Cortex of kidney (tissue), 1 donor: ENCODE data around the gene NKD2.
"Not testable (repeated sequence)": the region's sequence is repeated elsewhere in the genome, so short reads cannot be mapped to it uniquely, and the experiment has no call there.

Experiments
- DNase-seq: peaks from one replicate; lab custom pipeline; 2025; lab: John Stamatoyannopoulos, UW

The NKD2 gene

GRCh38 chr5:1057485-1058082, 49.0 kb downstream of the NKD2 start:
- DNase-seq: no peak

GRCh38 chr5:1058083-1058945, 49.7 kb downstream of the NKD2 start:
- no peak for DNase-seq

DNA sequence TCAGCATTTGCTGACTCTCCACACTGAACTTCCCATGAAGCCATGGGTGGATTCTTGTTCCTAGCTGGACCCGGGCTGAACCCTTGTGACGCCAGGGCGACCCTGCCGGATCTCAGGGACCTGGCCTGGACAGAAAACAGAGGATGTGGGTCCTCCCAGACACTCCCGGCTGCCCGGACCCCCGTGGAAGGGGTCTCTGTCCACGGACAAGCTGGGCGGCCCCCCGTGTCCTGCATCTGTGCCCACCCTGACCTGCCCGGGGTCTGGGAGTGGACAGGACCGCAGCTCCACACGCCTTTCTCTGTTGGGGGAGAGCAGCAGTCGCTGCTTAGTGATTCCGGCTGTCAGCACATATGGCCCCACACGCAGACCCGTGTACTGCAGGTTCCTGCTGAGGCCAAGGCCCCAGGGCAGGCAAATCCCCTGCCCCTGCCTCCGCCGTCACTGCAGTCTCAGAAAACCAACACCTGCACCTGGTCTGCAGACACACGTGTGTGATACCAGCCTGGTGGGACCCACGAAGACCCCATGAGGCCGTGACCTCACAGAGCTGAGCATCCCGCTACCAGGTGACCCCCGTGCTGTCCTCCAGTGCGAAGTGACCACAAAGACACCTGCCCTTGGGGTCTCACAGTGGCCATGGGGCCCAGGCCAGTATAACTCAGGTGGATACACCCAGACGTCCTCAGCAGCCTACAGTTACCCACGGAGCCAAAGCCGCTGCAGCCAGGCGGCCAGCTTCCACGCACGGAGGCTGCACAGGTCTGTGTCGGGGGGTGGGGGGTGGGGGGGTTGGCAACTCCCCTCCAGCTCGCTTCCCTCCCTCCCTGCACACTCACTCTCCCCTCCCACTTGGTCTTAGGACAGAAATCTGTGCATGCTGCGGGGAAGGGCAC, 50.6 kb downstream of the NKD2 start:
- no peak for DNase-seq

DNA sequence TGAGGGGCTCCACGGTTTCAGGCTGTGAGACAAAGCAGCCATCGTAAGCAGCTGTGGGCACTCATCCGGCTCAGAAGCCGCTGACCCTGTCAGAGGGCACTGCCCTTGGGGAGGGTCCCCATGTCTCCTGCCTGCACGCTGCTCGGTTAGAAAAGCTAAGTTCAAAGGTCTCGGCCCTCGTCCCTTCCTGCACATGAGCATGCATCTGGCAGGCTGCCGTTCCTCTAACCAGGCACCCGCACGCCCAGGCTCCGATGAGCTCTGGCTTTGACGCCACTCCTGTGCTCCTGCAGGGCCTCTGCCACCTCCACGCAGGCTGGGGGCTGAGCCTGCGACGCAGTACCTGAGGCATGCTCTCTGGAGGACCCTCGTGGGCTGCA, 51.3 kb downstream of the NKD2 start:
- DNase-seq: no peak

DNA sequence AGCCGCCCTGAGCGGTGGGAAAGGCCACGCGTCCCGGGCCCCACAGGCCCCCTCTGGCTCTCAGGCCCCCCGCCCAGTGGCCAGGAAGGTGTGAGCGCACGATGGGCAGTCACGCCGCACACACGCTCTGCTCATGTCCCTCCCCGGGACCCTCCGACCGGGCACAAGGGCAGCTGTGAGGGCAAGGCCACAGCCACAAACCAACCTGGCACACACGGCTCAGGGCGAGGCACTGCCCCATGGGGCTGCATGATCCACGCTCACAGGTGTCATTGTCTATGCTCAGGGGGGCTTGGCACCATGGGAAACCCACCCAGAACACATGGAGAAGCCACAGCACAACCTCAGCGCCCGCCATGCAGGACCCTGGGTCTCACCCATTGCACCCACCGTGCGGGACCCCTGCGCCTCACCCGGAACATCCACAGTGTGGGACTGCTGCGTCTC, 52.0 kb downstream of the NKD2 start:
- no peak for DNase-seq

- DNase-seq: not testable (repeated sequence)
Observed at GRCh38 chr5:1061292-1061691, 52.7 kb downstream of the NKD2 start.

GRCh38 chr5:1061916-1062315, 53.3 kb downstream of the NKD2 start:
- no peak for DNase-seq

DNA sequence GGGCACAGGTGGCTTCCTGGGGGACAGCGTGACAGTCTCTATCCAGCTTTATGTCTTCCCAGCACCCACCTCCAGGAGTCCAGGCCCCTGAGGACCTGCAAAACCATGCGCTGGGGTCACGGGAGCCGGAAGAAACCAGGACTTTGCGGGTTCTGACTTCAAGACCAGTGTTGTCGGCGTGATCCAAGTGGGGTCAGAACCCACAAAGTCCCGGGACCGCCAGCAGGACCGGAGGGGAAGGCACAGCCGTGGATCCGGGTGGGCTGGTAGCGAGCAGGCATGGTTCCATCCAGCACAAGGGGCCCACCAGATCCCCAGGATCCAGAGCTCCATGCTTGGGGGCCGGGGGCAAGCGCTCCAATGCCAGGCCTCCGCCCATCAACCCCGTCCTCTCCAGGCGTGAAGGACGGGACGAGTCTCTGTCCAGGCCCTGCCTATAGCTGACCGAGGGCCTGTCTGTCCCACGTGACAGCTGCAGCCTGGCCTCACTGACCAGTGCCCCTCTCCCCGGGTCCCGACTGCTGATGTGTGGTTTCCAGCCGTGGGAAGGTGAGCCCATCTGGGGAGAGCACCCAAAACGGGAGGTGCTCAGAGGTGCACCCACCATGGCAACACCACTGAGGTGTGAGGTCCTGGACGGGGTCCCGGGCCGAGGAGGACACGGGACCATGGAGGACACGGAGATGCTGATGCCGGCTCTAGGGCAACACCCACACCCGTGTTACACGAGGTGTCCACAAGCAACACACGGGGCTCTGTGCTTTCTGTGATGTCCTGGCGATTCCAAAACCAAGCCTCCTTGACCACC, 54.4 kb downstream of the NKD2 start:
- DNase-seq: no peak

- DNase-seq: no peak
Observed at GRCh38 chr5:1063661-1064382, 55.2 kb downstream of the NKD2 start.

DNA sequence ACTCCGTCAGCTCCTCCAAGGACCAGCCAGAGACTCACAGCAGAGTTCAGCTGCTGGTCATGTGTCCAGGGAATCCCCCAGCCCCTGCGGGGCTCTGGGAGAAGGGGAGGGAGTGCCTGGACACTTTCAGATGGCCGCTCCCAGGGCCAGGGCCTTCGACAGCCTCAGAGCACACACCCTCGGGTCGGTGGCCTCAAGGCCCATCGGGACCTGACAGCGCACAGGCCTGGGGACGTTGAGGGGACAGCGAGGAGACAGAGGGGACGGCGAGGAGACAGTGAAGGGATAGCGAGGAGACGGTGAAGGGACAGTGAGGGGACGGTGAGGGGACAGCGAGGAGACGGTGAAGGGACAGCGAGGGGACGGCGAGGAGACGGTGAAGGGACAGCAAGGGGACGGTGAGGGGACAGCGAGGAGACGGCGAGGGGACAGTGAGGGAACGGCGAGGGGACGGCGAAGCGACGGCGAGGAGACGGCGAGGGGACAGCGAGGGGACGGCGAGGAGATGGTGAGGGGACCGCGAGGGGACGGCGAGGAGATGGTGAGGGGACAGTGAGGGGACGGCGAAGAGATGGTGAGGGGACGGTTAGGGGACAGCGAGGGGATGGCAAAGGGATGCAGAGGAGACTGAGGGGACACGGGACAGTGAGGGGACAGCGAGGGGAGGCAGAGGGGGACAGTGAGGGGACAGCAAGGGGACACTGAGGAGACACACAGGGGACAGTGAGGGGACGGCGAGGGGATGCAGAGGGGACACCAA, 56.0 kb downstream of the NKD2 start:
- no peak for DNase-seq

- DNase-seq: no peak
Observed at GRCh38 chr5:1065143-1065750, 56.6 kb downstream of the NKD2 start.

- DNase-seq: no peak
Observed at GRCh38 chr5:1065891-1066650, 57.5 kb downstream of the NKD2 start.

DNA sequence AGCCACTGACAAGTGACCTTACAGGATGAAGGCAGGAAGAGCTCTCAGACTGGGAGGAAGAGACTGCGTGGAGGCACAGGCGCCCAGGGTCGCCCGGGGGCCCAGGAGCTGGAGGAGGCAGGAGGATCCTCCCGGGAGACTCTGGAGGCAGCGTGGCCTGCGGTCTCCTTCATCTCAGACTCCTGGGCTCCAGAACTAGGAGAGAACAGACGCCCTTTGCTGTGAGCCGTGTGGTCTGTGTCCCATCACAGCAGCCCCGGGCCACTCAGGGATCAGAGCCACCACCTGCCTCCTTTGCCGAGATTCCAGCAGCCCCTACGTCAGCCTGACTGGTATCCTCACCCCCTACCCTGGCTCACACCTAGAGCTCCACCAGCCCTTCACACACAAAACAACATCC, 58.1 kb downstream of the NKD2 start:
- DNase-seq: no peak

- no peak for DNase-seq
Observed at GRCh38 chr5:1067141-1068121, 58.8 kb downstream of the NKD2 start.

DNA sequence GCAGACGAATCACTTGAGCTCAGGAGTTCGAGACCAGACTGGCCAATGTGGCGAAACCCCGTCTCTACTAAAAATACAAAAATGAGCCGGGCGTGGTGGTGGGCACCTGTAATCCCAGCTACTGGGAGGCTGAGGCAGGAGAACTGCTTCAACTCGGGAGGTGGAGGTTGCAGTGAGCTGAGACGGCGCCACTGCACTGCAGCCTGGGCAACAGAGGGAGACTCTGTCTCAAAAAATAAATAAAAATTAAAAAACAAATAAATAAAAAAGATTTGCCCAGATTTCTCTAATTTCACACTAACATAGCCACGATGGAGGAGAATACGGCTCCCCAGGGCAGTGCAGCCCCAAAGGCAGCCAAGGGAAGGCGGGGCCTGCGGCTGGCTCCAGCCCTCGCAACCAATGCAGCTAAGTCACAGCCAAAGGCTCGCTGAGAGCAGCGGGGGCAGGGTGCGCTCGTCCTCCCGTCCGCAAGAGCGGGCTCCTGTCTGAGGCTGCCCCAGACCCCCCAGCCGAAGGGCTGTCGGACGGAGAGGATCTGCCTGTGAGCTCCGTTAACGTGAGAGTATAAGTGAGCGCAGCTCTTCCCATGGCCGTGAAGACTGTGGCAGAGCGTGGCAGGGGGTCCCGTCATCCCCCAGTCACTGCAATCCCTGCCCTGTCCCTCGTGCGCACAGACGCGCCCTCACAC, 59.7 kb downstream of the NKD2 start:
- no peak for DNase-seq

DNA sequence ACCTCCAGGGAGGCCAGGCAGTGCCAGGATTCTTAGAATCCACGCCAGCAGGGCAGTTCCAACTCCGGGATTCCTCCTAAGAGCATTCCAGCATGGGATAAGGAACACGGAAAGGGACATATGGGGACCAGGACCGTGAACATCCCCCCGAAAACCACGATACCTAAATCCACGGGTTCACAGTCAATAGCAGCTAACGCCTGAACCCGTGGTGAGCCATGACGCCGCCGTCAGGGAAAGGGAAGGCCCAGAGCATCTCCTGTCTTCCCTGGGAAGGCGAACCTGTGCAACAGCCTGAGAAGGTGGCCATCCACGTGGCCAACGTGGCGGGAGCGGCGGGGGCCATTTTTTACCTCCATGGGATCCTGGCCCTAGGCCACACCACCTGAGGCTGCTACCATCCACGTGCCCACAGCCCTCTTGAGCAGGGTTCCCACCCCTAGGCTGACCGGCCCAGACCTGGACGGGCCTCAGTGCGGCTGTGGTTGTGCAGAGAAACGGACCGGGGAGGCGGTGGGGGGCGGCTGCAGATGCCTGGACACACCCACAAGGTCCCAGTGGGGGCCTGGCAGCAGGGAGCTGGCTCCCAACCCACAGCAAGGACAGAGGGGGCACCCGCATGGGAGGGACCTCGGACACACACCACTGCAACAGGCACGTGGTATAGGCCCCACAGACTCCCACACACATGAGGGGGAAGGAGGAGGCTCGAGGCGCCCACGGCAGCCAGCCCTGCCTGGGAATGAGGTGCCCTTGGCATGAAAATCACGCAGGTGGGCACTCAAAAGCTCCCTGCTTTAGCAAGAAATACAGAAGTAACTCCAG, 60.5 kb downstream of the NKD2 start:
- no peak for DNase-seq
